IgD-negative memory B cell (primary cell): ENCODE data around the gene SLC25A45. TPM values are rescaled to one million over a fixed set of nuclear protein-coding genes. Genes with fewer than 3 reads are reported as not detected.

Source experiments
- H3K27ac Mint-ChIP-seq, 3 donors: one replicate each; pipeline ENCODE4 v1.8.0; 2020 to 2022; ENCODE audit warnings: mild to moderate bottlenecking in 3 of 3, mixed read lengths in 3 of 3, moderate library complexity in 1 of 3
- H3K27me3 Mint-ChIP-seq: one replicate; pipeline ENCODE4 v1.8.0; 2021; ENCODE audit warnings: mixed read lengths
- H3K36me3 Mint-ChIP-seq: one replicate; pipeline ENCODE4 v1.8.0; 2020; ENCODE audit warnings: mild to moderate bottlenecking, mixed read lengths
- H3K4me1 Mint-ChIP-seq, 3 donors: one replicate each; pipeline ENCODE4 v1.8.0; 2020 to 2022; ENCODE audit warnings: mixed read lengths in 3 of 3, mild to moderate bottlenecking in 1 of 3
- H3K4me3 Mint-ChIP-seq, 4 donors: one replicate each; pipeline ENCODE4 v1.8.0; 2020 to 2022; ENCODE audit warnings: mild to moderate bottlenecking in 4 of 4, mixed read lengths in 4 of 4, moderate library complexity in 3 of 4
- H3K9me3 Mint-ChIP-seq, 3 donors: one replicate each; pipeline ENCODE4 v1.8.0; 2020 to 2021; ENCODE audit warnings: mixed read lengths in 3 of 3, mild to moderate bottlenecking in 1 of 3
- polyA plus RNA-seq: library from polyadenylated mRNA; unstranded; fragments of 300-500 nt; fragmentation: Illumina TruSeq; gene quantifications from one replicate; pipeline ENCODE4 v1.2.3, GENCODE V29; 2021

Gene SLC25A45
- polyA plus RNA-seq, 1 donor from 2014 or later = 17.8 TPM

GRCh38 chr11:65390099-65390941 lies 7.9 kb upstream of the SLC25A45 start:
- H3K4me1 Mint-ChIP-seq = peaks cover 11 to 26% (median 13%) of the 10 kb centered on the region in 3 donors

DNA sequence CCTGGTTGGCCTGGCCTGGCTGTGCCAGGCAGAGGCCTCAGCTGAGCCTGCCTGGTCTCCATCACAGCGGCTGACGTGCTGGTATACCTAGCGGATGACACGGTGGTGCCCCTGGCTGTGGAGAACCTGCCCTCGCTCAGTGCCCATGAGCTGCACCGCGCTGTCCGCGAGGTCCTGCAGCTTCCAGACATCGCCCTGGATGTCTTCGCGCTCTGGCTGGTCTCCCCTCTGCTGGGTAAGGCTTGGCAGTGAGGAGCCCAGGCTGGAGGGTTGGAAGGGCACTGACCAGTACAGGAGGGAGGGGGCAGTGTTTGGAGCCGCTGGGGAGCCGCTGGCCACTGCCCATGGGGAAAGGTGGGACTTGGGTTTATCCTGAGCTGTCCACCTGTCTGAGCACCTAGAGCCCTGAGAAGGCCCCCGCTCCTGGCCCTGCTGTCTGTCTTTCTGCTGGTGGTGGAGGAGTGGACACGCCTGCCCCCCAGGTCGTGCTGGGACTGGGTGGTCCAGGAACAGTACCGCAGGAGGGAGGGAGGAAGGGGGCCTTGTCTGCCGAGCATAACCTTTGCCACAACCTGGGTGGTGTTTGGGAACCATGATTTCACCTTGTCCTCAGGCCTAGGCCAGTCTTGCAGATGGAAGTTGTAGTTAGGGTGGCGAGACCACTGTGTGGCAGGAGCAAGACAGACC lies 7.0 kb upstream of the SLC25A45 start:
- H3K27me3 Mint-ChIP-seq = no peaks in the 10 kb centered on the region
- H3K9me3 Mint-ChIP-seq = no peaks in the 10 kb centered on the region
- H3K4me3 Mint-ChIP-seq = peak overlapping the region in 2 of 4 donors; percentile 79 to 89
- H3K27ac Mint-ChIP-seq = peak overlapping the region; percentile 2 to 39 (median 26)
- H3K4me1 Mint-ChIP-seq = peaks cover 13 to 27% (median 13%) of the 10 kb centered on the region in 3 donors
- no peaks in the 10 kb centered on the region for H3K36me3 Mint-ChIP-seq

More at GRCh38 chr11:65390099-65390941, 7.9 kb upstream of the SLC25A45 start:
- H3K36me3 Mint-ChIP-seq = no peaks in the 10 kb centered on the region
- H3K9me3 Mint-ChIP-seq = no peaks in the 10 kb centered on the region
- peak overlapping the region in 2 of 4 donors; percentile 39 to 55 for H3K4me3 Mint-ChIP-seq
- peak overlapping the region; percentile 2 to 81 (median 60) for H3K27ac Mint-ChIP-seq
- no peaks in the 10 kb centered on the region for H3K27me3 Mint-ChIP-seq

DNA sequence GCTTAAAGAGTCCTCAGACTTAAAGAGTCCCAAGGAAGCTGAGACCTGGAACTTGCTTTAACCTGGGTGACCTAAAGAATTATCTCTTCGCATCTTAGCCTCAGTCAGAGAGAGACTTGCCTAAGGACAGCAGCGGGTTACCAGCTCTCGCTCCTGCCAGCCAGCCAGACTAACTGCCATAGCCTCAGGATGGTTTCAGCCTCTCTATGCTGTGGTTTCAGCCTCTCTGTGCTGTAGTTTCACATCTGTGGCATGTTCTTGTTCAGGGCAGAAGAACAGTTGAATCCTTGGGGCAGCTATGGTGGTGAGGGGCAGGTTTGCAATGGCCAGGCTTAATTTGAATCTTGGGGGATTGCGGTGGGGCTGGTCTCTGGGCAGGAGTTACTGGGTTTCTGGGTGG lies 6.3 kb upstream of the SLC25A45 start:
- H3K27me3 Mint-ChIP-seq = no peaks in the 10 kb centered on the region
- peak overlapping the region; percentile 62 to 89 (median 84) for H3K4me3 Mint-ChIP-seq
- H3K4me1 Mint-ChIP-seq = peaks cover 14 to 32% (median 20%) of the 10 kb centered on the region in 3 donors
- H3K27ac Mint-ChIP-seq = peak overlapping the region in 2 of 3 donors; percentile 26 to 39
- no peaks in the 10 kb centered on the region for H3K9me3 Mint-ChIP-seq
- no peaks in the 10 kb centered on the region for H3K36me3 Mint-ChIP-seq

- peaks cover 24 to 37% (median 32%) of the 10 kb centered on the region in 3 donors for H3K4me1 Mint-ChIP-seq
- no peaks in the 10 kb centered on the region for H3K9me3 Mint-ChIP-seq
- H3K27ac Mint-ChIP-seq = peak within 1 kb of the TSS; percentile 85 to 93 (median 92)
- peak within 1 kb of the TSS; percentile 89 to 95 (median 91) for H3K4me3 Mint-ChIP-seq
- no peaks in the 10 kb centered on the region for H3K36me3 Mint-ChIP-seq
- H3K27me3 Mint-ChIP-seq = no peaks in the 10 kb centered on the region
These were observed 4.1 kb upstream of the SLC25A45 start, which contains the start of gene FRMD8 for GRCh38 chr11:65386307-65387140. FRMD8 (plus strand) TSS chr11:65386637; CDS start chr11:65387037, 400 bp downstream.

DNA sequence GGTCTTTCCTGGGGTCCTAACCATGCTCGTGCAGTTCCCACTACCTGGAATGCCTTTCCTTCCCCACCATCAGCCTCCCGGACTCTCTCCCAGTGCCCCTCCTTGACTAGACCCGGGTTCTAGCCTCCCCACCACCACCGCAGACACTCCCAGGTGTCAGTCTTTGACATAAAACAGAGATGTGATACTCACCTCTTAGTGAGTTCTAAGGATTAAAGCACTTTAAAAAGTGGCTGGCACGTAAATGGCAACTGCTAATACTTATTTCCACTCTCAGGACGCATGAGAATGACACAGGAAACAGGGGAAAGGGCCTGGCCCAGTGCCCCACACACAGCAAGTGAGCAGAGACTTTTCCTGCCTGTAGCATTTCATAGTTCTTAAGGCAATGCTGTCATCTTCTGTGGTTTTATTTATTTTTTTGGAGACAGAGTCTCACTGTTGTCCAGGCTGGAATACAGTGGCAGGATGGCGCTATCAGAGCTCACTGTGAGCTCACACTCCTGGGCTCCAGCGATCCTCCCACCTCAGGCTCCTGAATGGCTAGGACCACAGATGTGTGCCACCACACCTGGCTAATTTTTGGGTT lies 1.9 kb upstream of the SLC25A45 start:
- Mint-ChIP-seq H3K36me3 (no peaks in the 10 kb centered on the region), H3K9me3 (no peaks in the 10 kb centered on the region)

GRCh38 chr11:65383778-65384177 lies 1.3 kb upstream of the SLC25A45 start:
- peaks cover 18 to 26% (median 23%) of the 10 kb centered on the region in 3 donors for H3K4me1 Mint-ChIP-seq
- H3K9me3 Mint-ChIP-seq = no peaks in the 10 kb centered on the region
- peak overlapping the region; percentile 50 to 89 (median 74) for H3K4me3 Mint-ChIP-seq
- peak overlapping the region; percentile 16 to 93 (median 92) for H3K27ac Mint-ChIP-seq
- H3K36me3 Mint-ChIP-seq = no peaks in the 10 kb centered on the region
- no peaks in the 10 kb centered on the region for H3K27me3 Mint-ChIP-seq

More for the DNA sequence above, 1.9 kb upstream of the SLC25A45 start:
- Mint-ChIP-seq H3K4me1 (peaks cover 20 to 29% (median 26%) of the 10 kb centered on the region in 3 donors), H3K27ac (peak overlapping the region; percentile 16 to 92 (median 85)), H3K4me3 (peak overlapping the region; percentile 50 to 89 (median 66)), H3K27me3 (no peaks in the 10 kb centered on the region)

DNA sequence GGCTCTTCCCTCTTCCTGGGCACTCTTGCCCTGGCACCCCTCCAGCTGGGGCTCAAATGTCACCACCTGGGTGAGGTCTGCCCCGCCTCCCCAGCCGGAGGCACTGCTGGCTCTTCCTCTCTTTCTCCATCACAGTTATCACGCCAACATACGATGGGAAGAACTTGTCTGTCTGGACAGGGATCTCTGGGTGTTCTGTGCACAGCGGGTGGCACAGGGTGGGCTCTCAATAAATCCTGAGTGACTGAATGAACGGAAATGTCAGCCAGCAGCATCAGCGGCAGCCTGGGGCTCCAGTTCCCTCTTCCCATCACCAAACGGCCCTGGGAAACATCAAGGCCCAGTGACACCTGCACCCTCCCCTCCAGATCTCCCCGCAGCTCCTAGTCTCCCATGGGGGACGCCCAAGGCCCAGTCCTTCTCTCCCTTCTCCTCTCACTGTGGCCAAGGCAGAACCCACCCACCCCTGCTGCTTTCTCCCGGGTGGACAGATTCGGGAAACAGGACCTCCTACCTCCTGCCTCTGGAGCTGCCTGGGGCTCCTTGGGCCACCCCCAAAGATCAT lies 440 bp upstream of the SLC25A45 start:
- Mint-ChIP-seq H3K4me3 (peak overlapping the region; percentile 89 to 99 (median 92)), H3K27me3 (no peaks in the 10 kb centered on the region), H3K4me1 (peaks cover 18 to 25% (median 23%) of the 10 kb centered on the region in 3 donors), H3K9me3 (no peaks in the 10 kb centered on the region), H3K36me3 (no peaks in the 10 kb centered on the region), H3K27ac (peak overlapping the region; percentile 86 to 99 (median 93))

DNA sequence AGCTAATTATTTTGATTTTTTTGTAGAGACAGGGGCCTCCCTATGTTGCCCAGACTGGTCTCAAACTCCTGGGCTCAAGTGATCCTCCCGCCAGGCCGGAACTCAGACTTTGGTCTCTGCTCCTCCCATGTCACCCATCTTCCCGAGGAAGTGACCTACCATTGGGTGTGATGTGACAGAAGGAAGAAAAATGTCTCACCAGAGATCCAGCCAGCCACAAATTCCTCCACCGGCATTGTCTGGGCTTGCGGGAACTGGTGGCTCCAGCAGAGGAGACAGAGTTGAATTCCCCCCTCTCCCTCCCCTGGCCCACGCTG lies 772 bp downstream of the SLC25A45 start:
- no peaks in the 10 kb centered on the region for H3K36me3 Mint-ChIP-seq
- H3K27me3 Mint-ChIP-seq = no peaks in the 10 kb centered on the region
- peak overlapping the region; percentile 86 to 99 (median 93) for H3K27ac Mint-ChIP-seq
- peaks cover 20 to 28% (median 28%) of the 10 kb centered on the region in 3 donors for H3K4me1 Mint-ChIP-seq
- no peaks in the 10 kb centered on the region for H3K9me3 Mint-ChIP-seq
- H3K4me3 Mint-ChIP-seq = peak overlapping the region; percentile 89 to 99 (median 92)

- H3K4me1 Mint-ChIP-seq = peaks cover 20 to 28% (median 28%) of the 10 kb centered on the region in 3 donors
- no peaks in the 10 kb centered on the region for H3K36me3 Mint-ChIP-seq
- peak overlapping the region in 2 of 4 donors; percentile 32 to 77 for H3K4me3 Mint-ChIP-seq
- no peaks in the 10 kb centered on the region for H3K9me3 Mint-ChIP-seq
- peak overlapping the region in 2 of 3 donors; percentile 86 to 93 for H3K27ac Mint-ChIP-seq
- no peaks in the 10 kb centered on the region for H3K27me3 Mint-ChIP-seq
These were observed 1.9 kb downstream of the SLC25A45 start for GRCh38 chr11:65380460-65381119.

DNA sequence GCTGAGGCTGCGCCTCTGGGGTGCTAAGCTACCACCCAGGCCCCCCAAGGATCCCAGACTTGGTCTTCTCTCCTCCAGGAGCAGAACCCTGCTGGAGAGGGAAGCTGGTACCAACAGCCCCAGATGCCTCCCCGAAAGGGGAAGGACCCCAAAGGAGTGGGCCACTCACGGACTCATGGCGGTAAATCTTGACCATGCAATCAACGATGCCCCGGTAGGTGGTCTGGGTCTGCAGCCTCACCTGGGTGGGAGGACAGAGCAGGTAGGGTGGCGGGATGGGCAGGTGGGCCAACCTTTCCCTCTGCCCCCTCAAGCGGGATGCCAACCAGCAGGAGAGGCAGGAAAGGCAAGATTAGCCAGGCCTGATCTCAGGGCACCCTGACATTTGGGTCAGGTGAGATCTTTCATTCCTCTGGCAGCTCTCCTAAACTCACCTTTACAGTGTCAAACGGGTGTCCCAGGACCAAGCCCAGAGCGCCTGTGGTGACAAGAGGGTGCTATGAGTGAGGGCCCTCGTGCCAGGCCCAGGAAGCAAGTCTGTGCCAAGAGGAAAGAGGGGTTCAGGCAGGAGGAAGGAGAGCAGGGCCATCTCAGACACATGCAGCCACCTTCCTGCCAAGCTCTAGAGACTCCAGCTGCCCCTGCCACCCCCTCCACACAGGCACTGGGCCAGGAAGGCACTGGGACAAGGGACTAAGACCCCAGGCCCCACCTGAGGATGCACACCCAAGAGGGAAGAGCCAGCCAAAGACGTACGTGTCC lies 2.6 kb downstream of the SLC25A45 start:
- Mint-ChIP-seq H3K9me3 (no peaks in the 10 kb centered on the region), H3K4me3 (peak overlapping the region in 3 of 4 donors; percentile 23 to 77 (median 41))

DNA sequence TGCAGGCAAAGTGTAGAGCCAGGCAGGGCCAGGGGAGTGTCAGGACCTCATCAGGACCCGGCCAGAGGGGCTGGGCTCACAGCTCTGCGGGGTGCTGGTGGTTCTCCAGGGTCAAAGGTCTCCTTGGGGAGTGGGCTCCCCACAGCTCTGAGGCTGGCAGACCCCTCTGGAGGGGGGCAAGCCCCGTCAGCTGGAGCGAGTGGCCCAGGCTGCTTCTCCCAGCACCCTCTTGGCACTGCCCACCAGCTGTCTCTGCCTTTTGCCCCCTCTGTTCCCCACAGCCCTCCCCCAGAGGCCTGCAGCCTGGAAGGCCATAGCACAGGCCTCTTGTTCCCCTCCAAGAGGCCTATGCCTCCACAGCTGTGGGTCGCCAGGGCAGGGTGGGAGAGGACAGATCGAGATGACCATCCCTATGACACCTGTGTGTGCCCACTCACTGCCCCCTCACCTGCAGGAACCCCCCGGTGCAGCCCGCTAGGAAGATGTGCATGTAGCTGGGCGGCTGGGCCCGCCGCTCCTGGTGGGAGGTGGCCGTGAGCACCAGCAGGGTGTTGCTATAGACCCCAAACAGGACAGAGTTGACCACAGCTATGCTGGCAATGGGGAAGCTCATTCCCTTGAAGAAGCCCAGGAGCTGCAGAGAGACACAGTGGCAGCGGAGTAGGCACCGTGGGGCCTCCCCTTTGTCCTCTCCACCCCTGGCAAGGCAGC lies 3.4 kb downstream of the SLC25A45 start:
- Mint-ChIP-seq H3K27me3 (no peaks in the 10 kb centered on the region), H3K27ac (peak overlapping the region in 1 of 3 donors; percentile 53), H3K4me1 (peaks cover 18 to 24% (median 24%) of the 10 kb centered on the region in 3 donors), H3K36me3 (peaks cover under 1% of the 10 kb centered on the region), H3K9me3 (no peaks in the 10 kb centered on the region), H3K4me3 (peak overlapping the region in 1 of 4 donors; percentile 77)

More for the DNA sequence above, 2.6 kb downstream of the SLC25A45 start:
- peaks cover 20 to 28% (median 27%) of the 10 kb centered on the region in 3 donors for H3K4me1 Mint-ChIP-seq
- H3K27me3 Mint-ChIP-seq = no peaks in the 10 kb centered on the region
- no peaks in the 10 kb centered on the region for H3K36me3 Mint-ChIP-seq
- peak overlapping the region in 1 of 3 donors; percentile 9 for H3K27ac Mint-ChIP-seq

DNA sequence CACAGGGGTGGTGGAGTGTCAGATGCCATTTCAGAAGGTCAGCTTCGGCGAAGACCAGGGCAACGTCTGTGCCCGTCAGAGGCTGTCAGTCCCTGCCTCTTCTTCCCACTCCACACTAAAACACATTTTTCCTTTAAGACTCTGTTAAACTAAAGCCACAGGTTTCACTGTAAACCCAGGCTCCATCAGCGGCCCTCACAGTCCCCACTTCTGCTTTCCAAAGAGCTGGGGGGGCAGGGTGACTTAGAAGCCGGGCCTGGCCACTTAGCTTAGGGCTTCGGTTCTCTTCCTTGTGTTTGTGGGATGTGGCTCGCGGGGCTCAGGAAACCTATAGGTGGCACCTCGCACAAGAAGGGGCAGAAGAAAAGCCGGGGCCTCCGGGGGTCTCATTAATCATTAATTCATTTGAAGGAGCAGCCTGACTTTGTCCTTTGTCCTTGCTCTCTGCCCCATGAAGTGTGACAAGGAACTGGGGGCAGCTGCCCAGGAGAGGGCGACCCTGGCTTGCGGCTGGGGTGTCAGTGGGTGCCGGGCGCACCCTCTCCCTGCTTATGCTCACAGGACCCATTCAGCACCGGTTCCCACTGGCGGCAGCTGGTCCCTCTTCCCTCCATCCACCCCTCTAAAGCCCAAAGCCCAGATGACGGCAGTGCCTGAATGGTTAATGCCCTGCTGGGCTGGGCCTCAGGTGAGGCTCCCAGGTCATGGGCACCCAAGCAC lies 4.1 kb downstream of the SLC25A45 start:
- no peaks in the 10 kb centered on the region for H3K9me3 Mint-ChIP-seq
- H3K36me3 Mint-ChIP-seq = peaks cover 1% of the 10 kb centered on the region
- H3K27me3 Mint-ChIP-seq = no peaks in the 10 kb centered on the region
- H3K4me3 Mint-ChIP-seq = peak overlapping the region in 3 of 4 donors; percentile 16 to 71 (median 48)
- H3K27ac Mint-ChIP-seq = peak overlapping the region; percentile 71 to 82 (median 81)
- H3K4me1 Mint-ChIP-seq = peaks cover 16 to 20% (median 18%) of the 10 kb centered on the region in 3 donors
